ENCODE data around the gene EEF2. TPM values are rescaled to one million over a fixed set of nuclear protein-coding genes. Genes with fewer than 3 reads are reported as not detected.
"Not testable (repeated sequence)": the region's sequence is repeated elsewhere in the genome, so short reads cannot be mapped to it uniquely, and the experiment has no call there.

EEF2 gene
- total and polyA plus RNA-seq, 2 donors (not counting 3 experiments of a cell fraction or from before 2014, with no cell fraction given) = 1,496 to 2,318 TPM

GRCh38 chr19:3968556-3969434, 16.5 kb downstream of the EEF2 start:
- TSS peak; percentile 49 for BruUV-seq (replicated peaks)
- Histone ChIP-seq H3K27me3 (ENCODE audit: control insufficient read depth in 2 of 2, insufficient read depth in 2 of 2, low read length in 2 of 2) (no peaks in the 10 kb centered on the region), H2AFZ (ENCODE audit: low read depth, low read length) (no peak overlapping the region), H3K27ac (ENCODE audit: insufficient read depth, low read depth, low read length) (peak overlapping the region; percentile 92), H3K4me2 (ENCODE audit: insufficient read depth, low read length) (peak overlapping the region; percentile 75), H3K4me3 (replicated peaks in 1 of 3; ENCODE audit: insufficient read depth in 1 of 3, low read depth in 1 of 3, low read length in 3 of 3) (peak overlapping the region in 2 of 3 experiments; percentile 86 to 93), H3K36me3 (ENCODE audit: control insufficient read depth in 2 of 2, extremely low read depth in 1 of 2, insufficient read depth in 2 of 2, low read length in 2 of 2) (peaks cover 6 to 28% of the 10 kb centered on the region in 2 experiments), H4K20me1 (replicated peaks; ENCODE audit: control insufficient read depth, extremely low read depth, insufficient read depth, low read length) (no peaks in the 10 kb centered on the region), H3K4me1 (ENCODE audit: control insufficient read depth, extremely low read depth, insufficient read depth, low read length) (peaks cover 23% of the 10 kb centered on the region), H3K79me2 (ENCODE audit: control insufficient read depth, insufficient read depth, low read length) (peaks cover 48% of the 10 kb centered on the region), H3K9me3 (replicated peaks; ENCODE audit: control insufficient read depth, insufficient read depth, low read length) (no peaks in the 10 kb centered on the region), H3K9ac (replicated peaks; ENCODE audit: extremely low read depth, insufficient read depth, low read length) (peak overlapping the region; percentile 98), H3K9me1 (replicated peaks; ENCODE audit: control insufficient read depth, extremely low read depth, insufficient read depth, low read length) (no peaks in the 10 kb centered on the region)
- FAIRE-seq = peak; percentile 99
- POLR2A ChIA-PET = interaction anchor here (1.0 to 4.9 kb wide), 5 partner anchors 10 to 19 kb away, joined by 3 to 82 read pairs (median 13); partner anchors contain the start of gene EEF2
- TF ChIP-seq JUN (IDR thresholded peaks at IDR 0.05; ENCODE audit: borderline replicate concordance, insufficient read depth, insufficient read length, low read depth) = peak; percentile 87
- peak; percentile 57 for TF ChIP-seq FOS (IDR thresholded peaks at IDR 0.05; ENCODE audit: borderline replicate concordance, insufficient read depth, low read length)
- no peak for TF ChIP-seq POLR2A (IDR thresholded peaks at IDR 0.05; ENCODE audit: low read depth, low read length)
- TF ChIP-seq POLR2AphosphoS5 (IDR thresholded peaks at IDR 0.05; ENCODE audit: insufficient read depth, low read depth, low read length) = peak; percentile 94
- DNase-seq (ENCODE audit: low read depth, low spot score) = peak; percentile 100
- dilution Hi-C loops (cut with MboI; ENCODE audit: extremely low pct_ligation_motif_present, low sequenced_read_pairs) = no loop called here
- CTCF ChIA-PET = interaction anchor here (0.9 to 2.2 kb wide), 8 partner anchors 10 to 147 kb away, joined by 3 to 34 read pairs (median 3); partner anchors contain the start of genes EEF2 and PIAS4
- intact Hi-C loops (cut with micrococcal nuclease) = loop anchor here (1.0 to 5.0 kb wide), 4 partner anchors 39 to 206 kb away; partner anchors contain the start of genes MRPL54, PIAS4 and ZBTB7A

DNA sequence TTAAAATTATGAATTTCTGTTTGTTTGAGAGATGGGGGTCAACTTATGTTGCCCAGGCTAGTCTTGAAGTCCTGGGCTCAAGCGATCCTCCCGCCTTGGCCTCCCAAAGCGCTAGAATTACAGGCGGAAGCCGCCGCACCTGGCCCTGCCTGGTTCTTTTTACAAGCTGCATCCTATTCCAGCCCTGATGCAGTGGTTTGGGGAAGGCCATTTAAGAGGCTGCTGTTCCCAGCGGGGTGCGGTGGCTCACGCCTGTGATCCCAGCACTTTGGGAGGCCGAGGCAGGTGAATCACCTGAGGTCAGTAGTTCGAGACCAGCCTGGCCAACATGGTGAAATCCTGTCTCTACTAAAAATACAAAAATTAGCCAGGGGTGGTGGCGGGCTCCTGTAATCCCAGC, 17.3 kb downstream of the EEF2 start:
- peaks cover 13 to 36% of the 10 kb centered on the region in 2 experiments for H3K36me3 ChIP-seq (ENCODE audit: control insufficient read depth in 2 of 2, extremely low read depth in 1 of 2, insufficient read depth in 2 of 2, low read length in 2 of 2)
- dilution Hi-C loops (cut with MboI; ENCODE audit: extremely low pct_ligation_motif_present, low sequenced_read_pairs); FAIRE-seq; DNase-seq (ENCODE audit: low read depth, low spot score); H3K9me1 ChIP-seq (replicated peaks; ENCODE audit: control insufficient read depth, extremely low read depth, insufficient read depth, low read length); H4K20me1 ChIP-seq (replicated peaks; ENCODE audit: control insufficient read depth, extremely low read depth, insufficient read depth, low read length); H2AFZ ChIP-seq (ENCODE audit: low read depth, low read length); H3K4me3 ChIP-seq (replicated peaks in 1 of 3; ENCODE audit: insufficient read depth in 1 of 3, low read depth in 1 of 3, low read length in 3 of 3); H3K9me3 ChIP-seq (replicated peaks; ENCODE audit: control insufficient read depth, insufficient read depth, low read length); BruUV-seq (replicated peaks); H3K27me3 ChIP-seq (ENCODE audit: control insufficient read depth in 2 of 2, insufficient read depth in 2 of 2, low read length in 2 of 2): not testable (repeated sequence)
- ChIA-PET CTCF (interaction anchor here (1.4 to 2.2 kb wide), 4 partner anchors 9 to 115 kb away, joined by 3 to 34 read pairs (median 5); partner anchors contain the start of gene EEF2), POLR2A (interaction anchor here (1.0 to 4.9 kb wide), 3 partner anchors 11 to 20 kb away, joined by 11 to 82 read pairs (median 29); partner anchors contain the start of gene EEF2)
- intact Hi-C loops (cut with micrococcal nuclease) = loop anchor here (2.0 to 5.0 kb wide), 2 partner anchors 99 to 205 kb away; partner anchors contain the start of genes MRPL54 and ZBTB7A
- peaks cover 48% of the 10 kb centered on the region for H3K79me2 ChIP-seq (ENCODE audit: control insufficient read depth, insufficient read depth, low read length)
- peak overlapping the region; percentile 71 for H3K9ac ChIP-seq (replicated peaks; ENCODE audit: extremely low read depth, insufficient read depth, low read length)
- peak overlapping the region; percentile 64 for H3K4me2 ChIP-seq (ENCODE audit: insufficient read depth, low read length)
- H3K27ac ChIP-seq (ENCODE audit: insufficient read depth, low read depth, low read length) = peak overlapping the region; percentile 84
- H3K4me1 ChIP-seq (ENCODE audit: control insufficient read depth, extremely low read depth, insufficient read depth, low read length) = peaks cover 23% of the 10 kb centered on the region
